HG02970 (cell line): ENCODE data around the gene OR7G2.

Experiments used
- ATAC-seq: cut with Tn5 transposase; IDR thresholded peaks from one replicate; pipeline ENCODE4 v1.9.1; 2021; ENCODE audit warnings: mild to moderate bottlenecking, moderate library complexity, moderate number of reproducible peaks; ENCODE audit not compliant: unreplicated experiment, low FRiP score

OR7G2 gene

DNA sequence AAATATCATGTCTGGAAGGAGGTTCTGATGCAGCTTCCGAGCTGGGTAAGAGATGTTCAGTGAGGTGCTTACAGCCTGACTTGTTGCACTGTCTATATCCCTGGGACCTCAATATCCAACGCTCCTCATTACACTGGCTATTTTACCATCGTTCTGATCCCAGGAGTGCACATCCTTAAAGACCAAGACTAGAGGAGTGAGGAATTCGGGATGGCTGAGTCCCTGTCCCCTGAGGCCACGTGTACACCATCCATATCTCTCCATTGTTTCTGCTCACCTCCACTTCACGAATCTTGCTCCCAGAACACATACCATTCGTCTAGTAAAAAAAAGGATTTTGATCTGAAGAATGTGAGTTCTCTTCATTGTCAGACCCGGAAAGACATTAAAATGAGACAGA, at the start of gene OR7G2:
TSS of gene OR7G2 (minus strand) at position 101 of the 400 bp plus-strand sequence. CDS start 4,232 bp downstream, outside the sequence.
- no peak for ATAC-seq

DNA sequence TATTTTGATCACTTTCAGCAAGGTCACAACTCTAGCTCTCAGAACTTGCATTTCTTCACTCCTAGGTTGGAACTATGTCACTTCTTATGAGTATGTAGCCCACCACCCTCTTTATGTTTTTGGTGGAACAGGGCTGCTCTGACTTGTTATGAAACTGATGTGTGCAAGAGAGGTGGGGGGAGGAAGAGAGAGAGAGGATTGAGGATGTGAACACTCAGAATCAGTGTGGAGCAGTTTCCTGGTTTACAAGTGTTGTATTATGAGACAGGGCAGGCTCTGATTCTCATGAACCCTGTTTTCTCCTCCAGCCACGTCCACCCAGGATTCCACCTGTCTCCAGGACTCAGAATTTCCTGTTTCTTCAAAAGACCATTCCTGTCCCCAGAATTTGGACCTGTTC, 49.0 kb upstream of the OR7G2 start:
- ATAC-seq = no peak

DNA sequence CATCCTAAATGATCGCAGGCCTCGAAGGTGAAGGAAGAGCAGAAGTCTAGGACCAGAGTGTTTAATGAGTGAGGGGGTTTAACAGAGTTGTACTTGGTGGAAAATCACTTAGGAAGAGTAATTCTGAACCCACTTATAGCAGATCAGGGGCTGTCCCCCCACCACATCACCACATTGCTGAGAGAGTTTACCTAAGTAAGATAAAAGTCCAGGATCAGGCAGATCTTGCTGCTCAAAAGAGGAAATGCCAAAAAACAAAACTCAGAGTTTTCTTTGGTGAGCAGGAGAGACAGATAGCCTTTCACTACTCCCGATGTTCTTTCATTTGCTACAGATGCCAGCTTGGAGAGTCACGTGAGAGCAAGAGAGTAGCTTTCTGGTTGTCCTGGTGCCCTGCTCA, 48.3 kb upstream of the OR7G2 start:
- ATAC-seq = no peak

DNA sequence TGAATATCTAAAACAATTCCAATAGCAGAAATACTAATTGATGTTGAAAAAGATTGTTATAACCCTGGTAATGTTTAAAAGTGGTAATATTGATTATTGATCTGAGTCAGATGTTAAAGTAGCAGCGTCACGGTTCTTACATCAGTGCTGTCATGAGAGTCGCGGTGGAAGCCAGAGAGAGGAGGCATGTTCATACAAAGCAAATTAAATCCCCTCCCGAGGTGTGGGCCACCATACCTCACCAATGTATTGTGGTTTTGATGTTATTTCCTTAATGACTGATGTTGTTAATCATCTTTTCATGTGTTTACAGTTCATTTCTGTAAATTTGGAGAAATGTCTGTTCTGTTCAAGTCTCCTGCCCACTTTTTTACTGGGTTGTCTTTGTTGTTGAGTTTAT, 44.1 kb upstream of the OR7G2 start:
- ATAC-seq = no peak

DNA sequence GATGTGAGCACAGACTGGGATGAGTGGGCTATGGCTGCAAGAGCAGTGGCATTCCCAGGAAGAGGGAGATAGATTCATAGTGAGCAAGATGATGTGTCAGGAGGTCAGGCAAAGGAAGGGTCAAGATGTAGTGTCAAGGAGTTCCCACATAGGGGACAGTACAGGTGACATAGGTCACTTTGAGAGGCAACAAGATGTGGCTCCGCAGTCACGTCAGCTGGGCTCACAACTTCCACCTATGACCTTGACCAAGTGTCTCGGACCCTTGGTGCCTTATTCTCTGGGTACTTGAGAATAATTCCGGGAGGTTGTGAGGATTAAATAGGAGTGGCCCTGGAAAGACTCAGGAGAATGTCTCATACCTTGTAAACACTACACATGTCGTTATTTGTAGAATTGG, 43.4 kb upstream of the OR7G2 start:
- ATAC-seq = no peak

DNA sequence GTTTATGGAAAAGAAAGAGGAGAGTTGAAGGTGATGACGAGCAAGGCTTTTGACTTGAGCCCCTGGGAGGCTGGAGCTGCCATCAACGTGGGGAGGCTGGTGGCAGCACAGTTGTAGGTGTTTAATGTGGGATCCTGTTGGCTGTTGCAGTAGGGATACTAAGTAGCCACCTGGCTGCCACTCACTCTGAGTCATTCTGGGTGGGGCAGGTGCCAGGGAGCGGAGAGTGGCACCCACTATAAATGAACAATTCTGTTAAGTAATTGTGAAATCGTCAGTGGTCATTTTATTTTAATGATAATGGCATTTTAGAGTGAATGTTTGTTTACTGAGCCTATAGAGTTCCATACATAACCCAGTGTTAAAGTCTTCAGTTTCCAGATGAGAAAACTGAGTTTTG, 42.7 kb upstream of the OR7G2 start:
- ATAC-seq = no peak

DNA sequence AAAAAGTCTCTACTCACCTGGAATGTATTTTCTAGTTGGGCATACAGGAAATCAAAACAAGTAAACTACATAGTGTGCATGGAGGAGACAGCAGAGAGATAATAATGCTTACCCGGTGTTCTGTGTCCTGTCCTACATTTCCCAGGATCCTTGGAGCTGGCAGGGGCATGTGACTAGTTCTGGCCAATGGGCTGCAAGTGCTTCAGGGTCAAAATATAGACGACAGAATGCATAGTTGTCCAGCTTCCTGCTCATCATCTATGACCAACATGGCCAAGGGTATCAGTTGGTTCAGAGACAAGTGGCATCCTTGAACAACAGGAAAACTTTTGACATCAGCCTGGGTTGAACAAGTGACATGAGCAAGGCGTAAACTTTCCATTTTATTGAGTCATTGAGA, 41.4 kb upstream of the OR7G2 start:
- no peak for ATAC-seq

DNA sequence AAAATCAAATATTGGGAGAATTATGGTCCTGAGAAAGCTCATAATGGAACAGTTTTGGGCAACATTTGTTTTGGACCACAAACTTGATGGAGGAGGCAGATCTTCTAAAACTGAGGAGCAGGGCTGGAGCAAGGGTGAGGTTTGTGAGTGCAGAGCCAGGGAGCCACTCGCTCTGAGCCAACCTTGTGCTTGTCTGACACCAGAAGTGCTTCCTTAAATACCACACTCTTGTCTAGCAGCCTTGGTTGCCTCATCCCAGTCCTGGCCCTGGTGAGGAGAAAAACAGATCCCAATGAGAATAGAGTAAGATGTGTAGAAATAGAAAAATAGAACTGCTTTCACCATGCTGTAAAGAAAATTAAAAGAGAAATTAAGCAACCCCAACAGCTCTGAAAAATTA, 39.6 kb upstream of the OR7G2 start:
- no peak for ATAC-seq

DNA sequence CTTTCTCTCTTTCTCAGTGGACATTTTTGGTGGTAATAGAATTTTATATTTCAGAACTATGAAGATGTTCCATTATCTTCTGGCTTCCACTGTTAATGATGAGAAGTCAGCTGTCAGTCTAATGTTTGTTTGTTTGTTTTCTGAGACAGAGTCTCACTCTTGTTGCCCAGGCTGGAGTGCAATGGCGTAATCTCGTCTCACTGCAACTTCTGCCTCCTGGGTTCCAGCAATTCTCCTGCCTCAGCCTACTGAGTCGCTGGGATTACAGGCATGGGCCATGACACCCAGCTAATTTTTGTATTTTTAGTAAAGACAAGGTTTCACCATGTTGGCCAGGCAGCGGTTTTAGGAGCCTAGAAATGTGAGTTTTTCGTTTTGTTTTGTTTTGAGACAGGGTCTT, 37.6 kb upstream of the OR7G2 start:
- ATAC-seq = no peak

DNA sequence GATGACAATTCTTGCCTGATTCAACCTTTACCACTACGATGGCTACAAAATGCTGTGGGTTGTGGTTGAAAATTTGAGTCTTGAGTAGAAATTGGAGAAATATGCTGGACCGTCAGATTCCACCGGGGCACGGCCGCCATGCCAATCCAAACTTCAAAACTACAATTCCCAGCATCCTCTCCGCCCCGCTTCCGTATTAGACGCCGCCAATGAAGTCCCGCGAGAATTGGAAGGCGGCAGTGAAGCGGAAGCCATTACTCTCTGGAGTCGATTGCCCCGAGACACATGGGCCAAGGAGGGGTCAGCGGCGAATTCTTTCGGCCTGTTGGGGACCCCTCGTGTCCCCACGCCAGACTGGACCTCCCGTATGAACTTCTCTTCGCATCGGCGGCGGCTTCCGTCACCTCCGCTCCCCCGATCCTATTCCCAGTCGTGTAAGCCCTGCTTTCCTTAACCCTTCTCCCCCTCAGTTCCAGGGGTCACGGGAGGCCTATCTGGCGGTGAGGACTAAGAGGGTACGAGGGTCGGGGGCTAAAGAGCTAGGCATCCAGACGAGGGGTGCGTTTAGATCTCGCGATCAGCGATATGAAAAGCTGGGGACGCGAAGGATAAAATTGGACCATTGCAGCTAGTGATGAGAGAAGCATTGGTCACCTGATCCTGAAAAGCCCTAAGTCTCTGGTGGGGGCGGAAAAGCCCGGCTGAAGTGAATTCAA, 33.0 kb upstream of the OR7G2 start, which contains the start of gene ZNF317:
TSS of gene ZNF317 (plus strand) at position 239 of the 716 bp plus-strand sequence. CDS start 15,620 bp downstream, outside the sequence.
- peak; percentile 91 for ATAC-seq

DNA sequence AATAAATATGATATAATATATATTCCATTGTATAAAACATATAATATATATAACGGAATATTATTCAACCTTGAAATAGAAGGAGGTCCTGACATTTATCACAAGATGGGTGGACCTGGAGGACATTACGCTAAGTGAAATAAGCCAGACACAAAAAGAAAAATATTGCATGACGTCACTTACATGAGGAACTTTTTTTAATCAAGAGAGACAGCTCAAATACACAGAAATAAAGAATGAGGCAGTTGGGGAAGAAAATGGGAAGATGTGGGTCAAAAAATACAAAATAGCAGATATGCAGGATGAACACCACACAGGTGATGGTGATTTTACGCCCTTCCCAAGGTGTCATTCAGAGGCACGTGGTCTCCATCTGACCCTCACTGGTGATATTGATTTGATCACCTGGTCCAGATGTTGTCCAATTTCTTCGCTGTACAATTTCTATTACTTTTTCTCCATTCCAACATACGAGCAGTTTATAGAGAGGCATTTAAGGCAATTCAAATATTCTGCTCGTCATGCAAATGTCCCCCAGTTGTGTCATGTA, 32.4 kb upstream of the OR7G2 start:
- peak; percentile 5 for ATAC-seq

DNA sequence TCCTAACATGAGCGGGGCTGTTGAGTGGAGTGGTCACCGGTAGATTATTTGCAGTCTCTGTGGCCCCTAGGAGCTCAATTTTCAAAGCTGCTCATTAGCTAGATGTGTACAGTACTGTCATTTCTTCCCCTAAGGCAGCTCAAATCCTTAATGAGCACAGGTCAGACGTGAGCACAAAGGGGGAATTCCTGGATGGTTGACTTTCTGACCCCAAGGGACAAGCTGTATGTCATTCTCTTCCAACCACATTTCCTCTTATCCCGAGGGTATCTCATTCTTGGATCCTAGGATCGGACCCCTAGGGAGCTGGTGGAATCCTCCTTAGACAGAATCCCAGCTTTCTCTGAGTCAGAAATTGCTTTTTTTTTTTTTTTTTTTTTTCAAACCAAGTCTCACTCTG, 25.1 kb upstream of the OR7G2 start:
- no peak for ATAC-seq

DNA sequence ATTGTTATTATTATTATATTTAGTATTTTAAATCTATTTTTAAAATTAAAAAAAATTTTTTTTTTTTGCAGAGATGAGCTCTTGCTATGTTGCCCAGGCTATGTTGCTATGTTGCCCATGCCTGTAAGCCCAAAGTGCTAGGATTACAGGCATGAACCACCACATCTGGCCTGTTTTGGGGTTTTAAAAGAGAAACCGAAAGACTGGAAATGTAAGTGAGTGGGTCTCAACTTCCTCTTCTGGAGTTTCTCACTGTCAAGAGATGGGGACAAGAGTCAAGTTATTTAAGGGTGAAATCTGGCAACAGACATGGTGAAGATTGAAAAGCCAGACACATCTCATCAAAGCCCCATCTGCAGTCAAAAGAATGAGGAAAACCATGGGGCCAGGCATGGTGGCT, 23.7 kb upstream of the OR7G2 start:
- no peak for ATAC-seq

DNA sequence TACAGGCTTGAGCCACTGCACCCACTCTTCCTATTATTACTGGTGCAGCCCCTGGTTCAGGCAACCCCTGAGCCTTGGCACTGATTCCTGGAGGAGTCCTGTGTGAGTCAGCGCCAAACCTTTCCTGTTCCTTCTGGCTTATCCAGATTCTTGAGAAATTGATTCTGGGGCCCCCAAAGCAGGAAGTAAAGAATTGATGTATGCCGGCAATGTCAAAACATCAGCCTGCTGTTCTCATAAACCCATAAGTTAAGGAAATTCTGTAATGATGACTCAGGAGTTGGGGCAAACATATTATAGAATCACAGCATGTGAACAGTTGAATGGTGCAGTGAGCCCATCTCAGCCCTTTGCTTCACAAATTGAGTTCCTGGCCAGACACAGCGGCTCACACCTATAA, 20.9 kb upstream of the OR7G2 start:
- no peak for ATAC-seq

DNA sequence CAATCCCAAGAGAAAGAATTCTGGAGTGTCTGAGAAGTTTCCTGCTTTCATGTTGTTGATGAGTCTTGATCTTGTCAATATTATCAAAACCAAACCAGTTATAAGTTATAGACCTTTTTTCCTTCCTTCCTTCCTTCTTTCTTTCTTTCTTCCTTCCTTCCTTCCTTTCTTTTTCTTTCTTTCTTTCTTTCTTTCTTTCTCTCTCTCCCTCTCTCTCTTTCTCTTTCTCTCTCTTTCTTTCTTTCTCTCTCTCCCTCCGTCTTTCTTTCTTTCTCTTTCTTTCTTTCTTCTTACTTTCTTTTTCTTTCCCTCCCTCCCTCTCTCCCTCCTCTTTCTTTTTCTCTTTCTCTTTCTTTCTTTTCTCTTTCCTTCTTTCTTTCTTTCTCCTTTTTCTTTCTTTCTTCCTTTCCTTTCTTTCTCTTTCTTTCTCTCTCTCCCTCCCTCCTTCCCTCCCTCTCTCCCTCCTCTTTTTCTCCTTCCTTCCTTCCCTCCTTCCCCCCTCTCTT, 19.7 kb upstream of the OR7G2 start, which contains the start of gene OR7G3:
TSS of gene OR7G3 (minus strand) at position 51 of the 506 bp plus-strand sequence. CDS start at position 51, 0 bp downstream.
- no peak for ATAC-seq

DNA sequence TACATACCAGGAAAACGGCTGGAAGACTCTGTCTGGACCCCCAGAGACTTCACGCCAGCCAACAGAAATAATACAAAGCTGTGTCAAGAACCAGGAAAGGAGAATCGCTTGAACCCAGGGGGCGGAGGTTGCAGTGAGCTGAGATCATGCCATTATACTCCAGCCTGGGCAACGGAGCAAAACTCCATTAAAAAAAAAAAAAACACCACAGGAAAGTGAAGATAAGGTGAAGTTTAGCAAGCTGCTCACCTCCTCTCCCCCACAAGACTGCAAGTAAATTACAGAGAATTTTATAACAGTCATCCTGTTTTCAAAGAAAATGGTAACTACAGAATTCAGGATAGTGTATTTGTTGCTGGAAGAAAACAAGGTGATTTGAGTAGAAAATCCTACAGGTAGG, 9.3 kb upstream of the OR7G2 start:
- ATAC-seq = no peak

DNA sequence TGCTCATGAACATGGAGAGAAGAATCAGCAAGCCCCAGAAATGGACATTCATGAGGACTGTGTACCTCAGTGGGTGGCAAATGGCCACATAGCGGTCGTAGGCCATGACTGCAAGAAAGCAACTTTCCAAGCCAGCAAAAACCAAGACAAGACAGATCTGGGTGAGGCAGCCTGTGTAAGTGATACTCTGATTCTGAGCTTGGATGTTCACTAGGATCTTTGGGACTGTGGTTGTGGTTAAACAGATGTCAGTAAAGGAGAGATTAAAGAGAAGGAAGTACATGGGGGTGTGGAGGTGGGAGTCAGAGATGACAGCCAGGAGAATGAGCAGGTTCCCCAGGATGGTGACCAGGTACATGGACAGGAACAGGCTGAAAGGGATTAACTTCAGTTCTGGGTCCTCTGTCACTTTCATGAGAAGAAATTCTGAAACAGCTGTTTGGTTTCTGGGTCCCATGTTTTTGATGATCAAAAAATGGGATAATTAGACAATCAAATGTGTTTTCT, 8.1 kb upstream of the OR7G2 start, which contains the start of gene OR7G1:
TSS of gene OR7G1 (minus strand) at position 457 of the 507 bp plus-strand sequence. CDS start at position 457, 0 bp downstream.
- no peak for ATAC-seq

DNA sequence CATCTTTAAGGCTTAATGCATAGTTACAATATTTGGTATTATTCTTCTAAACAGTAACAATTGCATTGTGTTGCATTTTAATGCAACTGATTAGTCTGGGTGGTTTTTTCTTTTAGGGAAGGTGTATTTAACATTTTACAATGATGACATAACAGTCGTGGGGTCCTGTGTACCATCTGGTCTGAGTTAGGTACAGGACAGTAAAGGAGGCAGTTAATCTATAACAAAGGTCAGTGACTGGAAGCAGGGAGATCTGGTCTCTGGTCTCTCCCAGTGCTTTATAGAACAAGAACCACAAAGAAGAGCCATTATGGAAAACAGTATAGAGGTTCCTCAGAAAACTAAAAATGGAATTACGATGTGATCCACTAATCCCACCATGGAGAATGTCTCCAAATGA, 2.7 kb upstream of the OR7G2 start:
- ATAC-seq = no peak

DNA sequence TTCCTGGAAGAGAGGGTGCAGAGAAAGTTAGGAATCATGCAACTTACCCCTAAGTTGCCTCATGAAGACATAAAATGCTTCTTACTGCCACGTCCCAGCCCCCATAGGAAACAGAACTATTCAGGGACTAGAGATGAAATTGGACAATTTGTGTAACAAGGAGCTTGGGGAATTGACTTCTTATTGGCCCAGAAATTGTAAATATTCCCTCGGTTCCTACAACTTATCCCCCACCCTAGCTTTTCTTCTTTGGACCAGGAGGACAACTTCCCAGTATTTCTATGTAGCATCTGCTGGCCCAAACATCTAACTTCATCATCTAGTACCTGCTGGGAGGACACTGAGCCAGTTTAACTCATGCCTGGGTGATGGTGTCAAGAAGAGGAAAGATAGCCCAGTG, 20.5 kb downstream of the OR7G2 start, which contains the start of gene OR1M1:
TSS of gene OR1M1 (plus strand) at position 301 of the 400 bp plus-strand sequence. CDS start 6,184 bp downstream, outside the sequence.
- ATAC-seq = no peak

DNA sequence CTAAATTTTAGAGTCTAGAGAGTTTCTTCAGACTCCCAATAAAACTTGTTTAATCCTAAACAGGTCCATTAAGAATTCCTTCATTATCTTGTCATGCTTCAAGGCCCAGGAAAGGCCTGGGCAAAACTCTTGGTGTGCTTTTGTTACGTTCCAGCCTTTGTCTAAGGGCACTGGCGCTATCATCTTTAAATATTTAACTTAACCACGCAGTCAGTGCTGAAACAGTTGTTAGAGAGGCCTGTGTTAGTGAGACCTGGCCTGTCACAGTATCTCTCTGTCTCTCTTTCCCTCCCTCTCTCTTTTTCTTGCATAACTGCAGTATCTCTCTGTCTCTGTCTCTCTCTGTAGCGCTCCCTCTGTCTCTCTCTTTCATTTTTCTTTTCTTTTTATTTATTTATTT, 28.6 kb downstream of the OR7G2 start:
- ATAC-seq = no peak

DNA sequence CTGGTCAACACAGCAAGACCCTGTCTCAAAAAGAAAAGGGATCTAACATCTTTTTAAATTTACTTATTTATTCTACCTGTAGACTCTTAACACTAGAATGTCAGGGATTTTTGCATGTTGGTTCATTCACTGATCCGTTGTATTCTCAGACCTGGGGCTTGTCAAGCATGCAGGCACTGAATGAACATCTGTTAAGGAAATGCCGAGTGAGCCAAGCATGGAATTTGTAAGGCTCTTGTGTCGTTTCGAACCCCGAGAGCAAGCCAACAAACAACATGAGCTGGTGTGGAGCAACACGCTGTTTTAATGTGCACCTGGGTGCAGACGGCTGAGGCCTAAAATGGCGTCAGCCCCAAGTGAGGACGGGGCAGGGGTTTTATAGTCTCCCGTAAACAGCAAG, 30.4 kb downstream of the OR7G2 start:
- ATAC-seq = no peak
